NCI-H2171 treated with DMSO at 0.1 percent for 48 hours (cell line): Measurements from ENCODE around the gene MMP15.
"Not testable (repeated sequence)": the region's sequence is repeated elsewhere in the genome, so short reads cannot be mapped to it uniquely, and the experiment has no call there.

Source experiments
- DNase-seq: peaks from one replicate; lab custom pipeline; 2025; lab: John Stamatoyannopoulos, UW

Gene MMP15

DNA sequence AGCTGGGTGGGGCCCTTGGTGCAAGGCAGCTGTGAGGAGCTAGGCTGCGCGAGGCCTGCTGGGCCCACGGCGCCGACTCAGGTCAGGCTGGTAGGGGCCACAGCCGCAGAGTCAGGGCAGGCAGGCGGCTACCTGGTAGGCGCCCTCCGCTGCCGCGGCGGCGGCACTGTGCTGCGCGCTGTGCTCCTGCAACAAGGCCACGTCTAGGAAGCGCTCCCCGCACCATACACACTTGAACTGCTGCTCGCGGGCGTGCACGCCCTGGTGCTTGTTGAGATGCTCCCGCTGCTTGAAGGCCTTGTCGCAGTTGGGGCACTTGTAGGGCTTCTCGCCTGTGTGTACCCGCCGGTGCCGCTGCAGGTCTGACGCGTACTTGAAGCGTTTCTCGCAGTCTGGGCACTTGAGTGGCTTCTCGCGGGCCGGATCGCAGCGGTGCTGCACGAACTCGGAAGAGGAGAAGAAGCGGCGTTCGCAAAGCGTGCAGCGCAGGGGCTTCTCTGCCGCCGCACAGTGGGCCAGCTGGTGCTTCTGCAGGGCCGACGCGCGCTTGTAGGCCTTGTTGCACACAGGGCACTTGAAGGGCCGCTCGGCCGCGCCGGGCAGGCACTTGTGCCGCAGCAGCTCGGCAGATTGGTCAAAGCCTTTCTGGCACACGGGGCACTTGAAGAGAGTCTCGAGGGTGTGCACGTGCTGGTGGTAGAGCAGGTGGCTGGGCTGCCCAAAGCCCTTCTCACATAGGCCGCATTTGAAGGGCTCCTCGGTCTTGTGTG, 29.0 kb upstream of the MMP15 start:
- DNase-seq: no peak

DNA sequence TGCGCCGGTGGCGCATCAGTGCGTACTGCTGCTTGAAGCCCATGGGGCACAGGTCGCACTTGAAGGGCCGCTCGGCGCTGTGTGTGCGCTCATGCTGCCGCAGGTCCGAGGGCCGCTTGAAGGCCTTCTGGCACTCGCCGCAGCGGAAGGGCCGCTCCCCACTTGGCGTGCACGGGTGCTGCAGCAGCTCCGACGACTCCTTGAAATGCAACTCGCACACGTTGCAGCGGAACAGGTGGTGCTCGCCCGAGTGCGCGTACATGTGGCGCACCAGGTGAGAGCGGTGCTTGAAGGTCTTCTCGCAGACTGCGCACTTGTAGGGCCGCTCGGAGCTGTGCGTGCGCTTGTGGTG, 28.4 kb upstream of the MMP15 start:
- no peak for DNase-seq

DNA sequence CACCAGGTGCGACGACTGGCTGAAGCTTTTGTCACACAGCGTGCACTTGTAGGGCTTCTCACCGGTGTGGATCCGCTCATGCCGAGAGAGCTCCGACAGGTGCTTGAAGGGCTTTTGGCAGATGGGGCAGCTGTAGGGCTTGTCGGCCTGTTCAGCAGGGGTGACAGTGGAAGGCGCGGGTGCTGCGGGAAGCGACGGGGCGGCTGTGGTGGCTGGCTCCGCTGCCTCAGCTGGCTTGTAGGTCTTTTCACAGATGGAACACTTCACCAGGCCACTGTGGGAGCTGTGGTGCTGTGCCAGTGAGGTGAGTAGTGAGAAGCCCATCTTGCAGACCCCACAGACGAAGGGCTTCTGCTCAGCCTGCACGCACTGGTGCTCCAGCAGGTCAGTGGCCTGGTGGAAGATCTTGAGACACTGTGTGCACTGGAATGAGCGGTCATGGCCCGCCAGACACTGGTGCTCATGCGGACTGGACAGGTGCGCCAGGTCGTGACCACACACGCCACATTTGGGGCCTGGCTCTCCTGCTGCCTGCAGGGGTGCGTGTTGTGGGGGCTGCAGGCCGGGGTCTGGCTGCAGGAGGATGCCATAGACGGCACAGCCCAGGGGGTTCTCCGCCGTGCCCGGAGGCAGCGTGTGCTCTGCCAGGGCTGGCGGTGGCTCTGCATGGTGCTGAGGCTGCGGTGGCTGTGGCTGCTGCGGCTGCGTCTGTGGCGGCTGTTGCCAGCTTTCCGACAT, 27.9 kb upstream of the MMP15 start:
- no peak for DNase-seq

DNA sequence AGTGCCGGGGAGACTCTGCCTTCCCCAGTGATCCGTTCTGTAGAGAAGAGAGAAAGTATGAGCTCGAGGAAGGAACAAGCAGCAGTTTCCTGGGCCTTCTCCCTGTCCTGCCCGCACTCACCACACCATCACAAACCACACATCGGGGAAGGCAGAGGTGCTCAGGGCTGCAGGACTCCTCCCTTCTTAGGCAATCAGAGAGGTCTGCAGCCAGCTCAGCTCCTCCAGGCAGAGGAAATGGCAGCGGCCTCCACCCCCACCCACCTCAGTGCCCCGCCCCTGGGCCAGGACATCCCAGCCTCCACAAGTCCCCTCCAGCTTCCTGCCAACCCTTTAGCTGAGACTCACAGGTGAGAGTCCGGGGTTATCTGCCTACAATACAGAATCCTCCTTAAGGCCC, 27.1 kb upstream of the MMP15 start:
- DNase-seq: no peak

DNA sequence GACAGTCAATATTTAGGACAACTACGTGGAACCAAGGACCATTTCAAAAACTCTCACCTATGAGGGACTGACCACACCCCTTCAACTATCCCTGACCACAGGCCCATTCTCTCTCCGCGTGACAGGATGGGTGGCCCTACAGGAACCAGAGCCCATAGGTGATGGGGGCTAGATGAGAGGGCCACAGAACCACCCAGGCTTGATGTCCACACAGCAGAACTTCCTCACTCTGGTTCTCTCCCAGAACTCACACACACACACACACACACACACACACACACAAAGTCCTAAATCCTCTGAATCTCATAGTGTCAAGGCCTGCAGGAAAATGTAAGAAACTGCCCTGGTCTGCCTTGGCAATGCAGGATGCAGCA, 26.6 kb upstream of the MMP15 start:
- DNase-seq: no peak

DNA sequence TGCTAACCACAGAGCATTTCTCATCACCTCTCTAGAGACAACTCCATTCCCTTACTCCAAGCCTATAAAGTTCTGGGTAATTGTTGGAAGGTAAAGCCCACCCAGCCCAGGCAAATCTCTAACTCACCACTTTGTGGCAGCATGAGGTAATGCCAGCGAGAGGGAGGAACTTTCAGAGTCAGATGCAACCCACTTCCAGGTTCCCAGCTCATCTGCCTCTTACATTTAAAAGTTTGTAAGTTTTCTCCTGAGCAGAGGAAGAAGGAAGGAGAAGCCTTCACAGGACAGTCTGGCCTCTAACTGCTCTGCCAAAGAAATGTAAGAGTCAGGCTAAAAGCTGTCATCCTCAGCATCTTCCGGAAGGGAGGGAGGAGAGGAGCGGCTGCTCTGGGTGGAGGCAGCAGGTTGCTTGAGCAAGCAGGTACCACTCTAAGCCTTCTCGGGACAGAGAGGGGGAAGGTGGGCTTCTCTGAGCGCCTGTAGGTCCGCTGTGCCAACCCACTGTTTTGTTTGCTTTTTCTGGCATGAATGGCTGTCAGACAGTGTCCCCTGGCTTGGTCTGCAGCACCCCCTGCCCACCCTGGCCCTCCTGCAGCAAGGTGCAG, 26.1 kb upstream of the MMP15 start:
- no peak for DNase-seq

DNA sequence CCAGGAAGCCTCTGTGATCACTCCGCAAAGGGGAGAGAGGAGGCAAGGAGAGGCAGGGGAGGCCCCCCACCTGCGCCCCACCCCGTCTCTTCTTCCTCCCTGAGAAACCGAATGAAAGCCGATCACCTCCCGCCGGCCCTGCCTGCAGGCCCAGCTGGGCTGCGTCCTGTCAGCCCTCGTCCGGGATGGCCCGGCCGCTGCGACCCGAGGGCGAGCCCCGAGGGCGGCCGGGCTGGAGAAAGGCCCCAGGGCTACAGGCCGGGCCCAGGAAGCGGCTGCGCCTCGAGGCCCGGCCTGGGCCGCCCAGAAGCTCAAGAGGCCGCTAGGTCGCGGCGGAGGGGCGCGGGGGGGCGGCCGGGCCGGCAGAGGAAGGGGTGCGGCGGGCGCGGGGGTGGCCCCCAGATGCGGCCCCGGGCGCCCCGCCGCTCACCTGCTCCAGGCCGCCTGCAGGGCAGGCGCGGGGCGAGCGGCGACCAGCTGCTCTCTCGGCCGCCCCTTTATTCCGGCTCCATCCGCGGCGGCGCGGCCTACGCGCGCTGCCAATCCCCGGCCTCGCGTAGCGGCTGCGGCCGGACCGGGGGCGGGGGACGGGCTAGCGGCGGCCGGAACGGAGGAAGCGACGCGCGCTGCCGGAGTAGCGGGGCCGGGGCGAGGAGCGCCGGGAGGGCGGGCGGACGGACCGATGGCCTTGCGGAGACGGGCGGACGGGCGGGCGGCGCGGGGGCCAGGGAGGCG, 25.4 kb upstream of the MMP15 start, which contains the start of gene ZNF319:
Gene ZNF319, minus strand, starts transcription at position 702 of the 735 bp plus-strand sequence. CDS start 2,407 bp downstream, outside the sequence.
- no peak for DNase-seq

DNA sequence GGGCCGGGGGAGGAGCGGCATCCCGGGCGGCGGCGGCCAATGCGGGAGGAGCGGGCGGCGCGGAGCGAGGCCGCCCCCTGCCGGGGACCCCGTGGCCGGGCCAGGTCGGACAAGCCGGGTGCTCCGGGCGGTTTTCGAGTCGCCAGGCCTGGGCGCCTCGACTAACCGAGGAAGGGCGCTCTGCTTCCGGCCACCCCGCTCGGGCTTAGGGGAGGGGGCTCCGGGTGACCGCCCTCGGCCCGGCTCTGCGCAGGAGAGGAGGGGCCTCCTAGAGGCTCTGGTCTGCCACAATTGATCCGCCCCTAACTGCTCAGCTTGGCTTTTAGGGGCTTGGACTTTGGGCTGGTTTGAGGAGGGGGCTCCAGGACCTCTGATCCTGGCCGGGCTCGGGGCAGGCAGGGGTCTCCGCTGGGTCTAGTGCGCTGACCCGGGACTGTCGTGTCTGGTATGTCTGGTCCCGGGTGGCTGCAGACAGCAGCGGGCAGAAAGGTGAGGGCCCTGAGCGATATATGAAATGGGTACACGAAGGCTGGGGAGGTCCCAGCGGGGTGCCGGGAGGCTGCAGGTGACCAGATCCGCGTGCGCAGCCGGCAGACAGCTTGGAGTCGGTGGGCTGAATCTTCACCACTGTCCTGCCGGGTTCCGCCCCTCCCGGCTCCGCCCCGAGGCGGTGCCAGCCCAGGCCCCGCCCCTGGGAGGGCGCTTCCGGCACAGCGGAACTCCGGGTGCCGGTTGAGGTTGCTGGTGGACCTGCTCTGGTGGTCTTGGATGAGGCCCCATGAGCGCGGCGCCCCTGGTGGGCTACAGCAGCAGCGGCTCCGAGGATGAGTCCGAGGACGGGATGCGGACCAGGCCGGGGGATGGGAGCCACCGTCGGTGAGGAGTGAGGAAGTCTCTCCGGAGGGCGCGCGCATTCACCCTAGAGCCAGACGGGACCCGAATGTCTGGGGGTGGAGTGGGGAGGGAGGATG, 24.6 kb upstream of the MMP15 start, which contains the start of gene USB1:
Gene USB1, plus strand, starts transcription at position 702 of the 971 bp plus-strand sequence. Its CDS starts 77 bp downstream, at position 779.
- DNase-seq: peak; percentile 84

DNA sequence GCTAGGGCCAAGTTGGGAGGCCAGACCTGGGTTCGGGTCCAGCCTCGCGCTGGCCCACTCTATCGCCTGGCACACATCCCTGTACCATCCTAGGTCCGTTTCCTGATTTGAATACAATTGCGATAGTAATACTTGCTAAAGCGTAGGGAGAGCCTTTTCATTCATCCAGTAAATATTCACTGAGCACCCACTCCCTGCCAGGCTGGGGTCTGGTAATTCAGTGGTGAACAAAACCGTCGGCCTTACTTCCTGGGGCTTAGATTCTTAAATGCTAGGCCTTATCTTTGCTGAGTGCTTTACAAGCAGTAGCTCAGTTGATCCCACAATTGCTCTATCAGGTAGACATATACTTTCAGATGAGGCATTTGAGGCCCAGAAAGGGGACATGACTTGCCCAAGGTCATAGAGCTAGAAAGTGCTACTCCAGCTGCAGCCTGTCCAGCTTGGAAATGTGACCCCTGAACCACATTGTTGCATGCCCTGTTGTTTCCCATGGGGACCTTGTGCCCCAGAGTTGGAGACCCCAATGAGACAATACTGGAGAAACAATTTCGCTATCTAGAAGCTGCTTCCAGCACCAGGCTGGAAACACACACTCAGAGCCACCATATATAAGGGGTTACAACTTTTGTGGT, 23.7 kb upstream of the MMP15 start:
- no peak for DNase-seq

DNA sequence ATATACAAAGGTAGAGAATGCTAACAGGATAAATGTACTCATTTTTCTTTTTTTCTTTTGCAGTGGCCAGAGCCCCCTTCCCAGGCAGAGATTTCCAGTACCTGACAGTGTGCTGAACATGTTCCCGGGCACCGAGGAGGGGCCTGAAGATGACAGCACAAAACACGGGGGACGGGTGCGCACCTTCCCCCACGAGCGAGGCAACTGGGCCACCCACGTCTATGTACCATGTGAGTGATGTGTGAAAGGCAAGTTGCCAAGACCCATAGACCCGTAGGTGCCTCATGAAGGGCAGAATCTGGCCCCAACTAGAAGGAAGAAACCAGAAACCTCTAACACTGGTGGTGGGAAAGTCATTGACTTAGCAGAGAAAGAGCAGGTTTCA, 23.1 kb upstream of the MMP15 start:
- DNase-seq: no peak

DNA sequence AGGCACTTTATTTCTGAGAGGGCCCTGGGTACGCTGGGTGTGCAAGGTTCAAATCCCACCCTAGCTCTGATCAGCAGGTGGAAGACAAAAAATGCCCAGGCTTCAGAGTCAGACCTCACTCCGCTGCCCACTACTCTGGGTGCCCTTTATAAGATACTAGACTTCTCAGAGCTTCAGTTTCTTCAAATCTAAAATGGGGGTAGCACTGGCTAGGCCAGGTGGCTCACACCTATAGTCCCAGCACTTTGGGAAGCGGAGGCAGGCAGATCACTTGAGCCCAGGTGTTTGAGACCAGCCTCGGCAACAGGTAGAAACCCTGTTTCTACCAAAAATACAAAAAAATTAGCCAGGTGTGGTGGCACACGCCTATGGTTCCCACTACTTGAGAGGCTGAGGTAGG, 22.6 kb upstream of the MMP15 start:
- DNase-seq: no peak

DNA sequence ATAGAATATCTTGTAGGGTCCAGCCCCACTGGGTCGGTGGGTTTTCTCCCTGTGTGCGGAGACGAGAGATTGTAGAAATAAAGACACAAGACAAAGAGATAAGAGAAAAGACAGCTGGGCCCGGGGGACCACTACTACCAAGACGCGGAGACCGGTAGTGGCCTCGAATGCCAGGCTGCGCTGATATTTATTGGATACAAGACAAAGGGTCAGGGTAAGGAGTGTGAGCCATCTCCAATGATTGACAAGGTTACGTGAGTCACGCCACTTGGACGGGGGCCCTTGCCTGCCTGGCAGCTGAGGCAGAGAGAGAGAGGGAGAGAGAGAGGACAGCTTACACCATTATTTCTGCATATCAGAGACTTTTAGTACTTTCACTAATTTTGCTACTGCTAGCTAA, 20.8 kb upstream of the MMP15 start:
- not testable (repeated sequence) for DNase-seq

DNA sequence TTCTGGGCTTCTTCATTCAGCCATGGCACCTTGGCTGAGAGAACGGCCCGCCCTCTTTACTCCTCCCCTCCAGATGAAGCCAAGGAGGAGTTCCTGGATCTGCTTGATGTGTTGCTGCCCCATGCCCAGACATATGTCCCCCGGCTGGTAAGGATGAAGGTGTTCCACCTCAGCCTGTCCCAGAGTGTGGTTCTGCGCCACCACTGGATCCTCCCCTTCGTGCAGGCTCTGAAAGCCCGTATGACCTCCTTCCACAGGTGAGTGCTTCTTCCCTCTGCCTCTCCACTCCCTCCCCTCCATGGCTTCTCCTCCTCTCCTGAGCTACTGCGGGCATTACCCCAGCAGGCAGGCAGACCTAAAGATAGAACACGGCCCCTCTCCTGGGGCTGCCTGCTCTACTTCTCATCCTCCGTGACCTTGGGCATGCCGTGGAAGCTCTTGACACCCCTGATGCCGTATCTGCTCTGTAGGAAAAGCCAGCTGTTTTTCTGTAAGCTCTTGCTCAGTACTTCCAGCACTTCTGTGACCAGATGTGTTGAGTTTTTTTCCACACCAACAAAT, 15.6 kb upstream of the MMP15 start:
- DNase-seq: peak; percentile 93

DNA sequence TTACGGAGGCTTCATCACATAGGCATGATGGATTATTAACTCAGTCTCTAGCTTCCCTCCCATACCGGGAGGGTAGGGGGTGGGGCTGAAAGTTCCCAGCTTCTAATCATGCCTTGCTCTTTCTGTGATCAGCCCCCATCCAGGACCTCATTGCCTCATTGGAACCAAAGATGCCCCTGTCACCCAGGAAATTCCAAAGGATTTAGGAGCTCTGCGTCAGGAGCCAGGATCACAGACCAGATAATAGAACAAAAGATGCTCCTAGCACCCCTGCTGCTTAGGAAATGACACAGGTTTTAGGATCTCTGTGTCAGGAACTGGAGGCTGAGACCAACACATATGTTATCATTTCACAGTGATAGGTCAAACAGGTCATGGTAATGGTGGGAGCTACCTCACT, 14.7 kb upstream of the MMP15 start:
- DNase-seq: no peak

DNA sequence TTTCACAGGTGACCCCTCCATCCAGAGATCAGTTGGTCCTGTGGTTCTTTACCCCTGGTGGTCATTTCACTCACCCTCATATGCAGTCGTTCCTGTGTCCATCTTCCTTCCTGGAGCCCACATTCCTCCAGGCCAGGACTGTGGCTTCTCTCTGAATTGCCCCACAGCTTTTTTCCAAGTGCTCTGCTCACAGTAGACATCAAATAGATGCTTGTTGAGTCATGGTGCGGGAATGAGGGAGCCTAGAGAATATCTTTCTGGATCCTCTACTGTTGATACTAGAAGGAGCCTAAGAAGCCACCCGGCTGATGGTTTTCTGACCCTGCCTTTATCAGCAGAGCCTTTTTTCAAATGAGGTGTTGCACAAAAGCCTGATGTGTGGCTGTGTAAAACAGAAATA, 13.9 kb upstream of the MMP15 start:
- no peak for DNase-seq

DNA sequence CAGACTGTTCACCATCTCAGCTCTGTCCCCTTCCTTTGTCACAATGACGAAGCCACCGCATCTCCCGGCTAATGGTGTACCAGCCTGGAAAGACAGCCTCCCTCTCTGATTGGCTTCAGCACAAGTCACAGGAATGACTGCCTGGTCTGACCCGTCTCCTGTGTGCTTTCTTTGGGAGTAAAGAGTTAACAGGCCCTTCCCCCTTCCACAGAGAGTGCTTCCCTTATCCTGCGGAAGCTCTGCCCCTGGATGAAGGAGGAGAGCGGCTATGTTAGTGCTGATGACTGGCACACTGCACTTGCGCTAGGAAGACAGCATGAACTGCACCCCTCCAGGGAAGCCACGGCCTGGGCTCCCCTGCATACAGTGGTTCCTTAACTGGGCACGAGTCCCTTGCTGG, 13.1 kb upstream of the MMP15 start:
- no peak for DNase-seq

DNA sequence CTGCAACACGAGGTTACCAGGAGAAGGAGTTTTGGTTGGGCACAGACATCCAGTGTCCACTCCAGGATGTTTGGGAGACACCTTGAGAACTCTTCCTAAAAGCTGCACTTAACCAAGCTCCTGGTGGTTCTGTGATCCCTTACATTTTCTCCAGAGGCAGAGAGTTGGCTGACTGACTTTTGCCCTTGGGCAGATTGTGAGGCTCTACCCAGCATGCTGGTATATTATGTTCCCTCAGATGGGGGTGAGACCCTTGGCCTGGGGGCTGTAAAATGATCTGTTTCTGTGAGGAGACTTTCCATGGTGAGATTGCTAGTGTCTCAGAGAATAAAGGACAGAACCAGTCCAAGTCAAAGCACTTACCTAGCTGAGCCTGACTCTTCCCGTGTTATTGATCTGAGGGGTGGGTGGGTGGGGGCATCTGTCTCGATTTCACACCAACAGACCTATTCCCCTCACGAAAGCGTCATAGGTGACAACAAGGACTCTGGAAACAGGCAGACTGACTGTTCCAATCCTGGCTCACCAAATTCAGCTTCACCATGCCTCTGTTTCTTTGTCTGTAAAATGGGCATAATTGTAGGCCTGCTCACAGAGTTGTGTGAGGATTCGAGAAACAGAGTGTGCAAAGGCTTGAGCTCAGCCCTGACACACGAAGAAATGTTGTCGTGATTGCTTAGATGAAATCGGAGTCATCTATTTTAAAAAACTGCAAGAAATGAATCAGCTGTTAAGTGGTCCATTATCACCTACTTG, 12.2 kb upstream of the MMP15 start:
- no peak for DNase-seq

DNA sequence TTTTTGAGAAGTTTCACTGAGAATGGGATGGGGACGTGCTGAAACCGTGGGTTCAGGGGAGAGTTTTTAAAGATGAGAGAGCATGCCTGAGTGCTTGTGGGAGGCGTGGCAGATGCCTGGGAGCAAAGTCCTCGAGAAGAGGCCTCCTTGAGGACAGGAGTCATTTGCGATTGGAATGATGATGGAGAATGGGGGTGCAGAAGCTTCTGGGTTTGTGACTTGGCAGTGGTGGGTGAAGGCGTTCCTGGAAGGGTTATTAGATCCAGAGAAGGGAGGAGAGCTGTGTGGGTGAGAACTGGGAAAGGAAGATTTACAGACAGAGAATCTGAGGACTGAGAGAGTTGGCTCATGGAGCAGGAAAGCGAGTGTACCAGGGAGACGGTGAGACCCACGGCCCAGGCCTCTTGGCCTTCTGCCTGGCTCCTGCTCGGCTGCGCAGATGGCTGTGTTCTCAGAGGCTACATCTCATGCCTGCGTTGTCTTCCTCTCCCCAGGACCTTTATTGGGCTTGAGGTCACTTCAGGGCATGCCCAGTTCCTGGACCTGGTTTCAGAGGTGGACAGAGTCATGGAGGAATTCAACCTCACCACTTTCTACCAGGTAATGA, 8.6 kb upstream of the MMP15 start:
- no peak for DNase-seq

DNA sequence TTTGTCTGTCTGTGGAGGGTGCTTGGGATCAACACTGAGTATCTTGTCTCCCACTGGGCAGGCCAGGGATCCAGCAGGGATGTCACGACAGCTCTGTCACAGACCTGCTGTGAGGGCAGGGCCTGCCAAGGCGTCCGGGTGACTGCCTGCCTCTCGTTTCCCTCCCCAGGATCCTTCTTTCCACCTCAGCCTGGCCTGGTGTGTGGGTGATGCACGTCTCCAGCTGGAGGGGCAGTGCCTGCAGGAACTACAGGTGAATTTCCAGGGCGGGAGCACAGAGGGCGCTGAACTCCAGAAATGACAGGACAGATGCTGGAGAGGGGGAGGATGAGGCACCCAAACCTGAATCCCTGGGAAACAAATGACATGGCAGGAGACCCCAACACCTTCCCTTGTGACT, 6.8 kb upstream of the MMP15 start:
- peak; percentile 29 for DNase-seq
